ENCODE measurements around the gene BRAF.

BRAF gene

GRCh38 chr7:140917258-140917657, 7.5 kb downstream of the BRAF start:
- TF ChIP-seq NFIC (IDR thresholded peaks at IDR 0.05) (no peak), FOXM1 (IDR thresholded peaks at IDR 0.05; ENCODE audit: borderline replicate concordance, low read depth) (no peak), TAF1 (IDR thresholded peaks at IDR 0.05; ENCODE audit: low read depth) (no peak), TCF12 (IDR thresholded peaks at IDR 0.05; ENCODE audit: low read depth) (no peak), ZBTB7A (IDR thresholded peaks at IDR 0.05; ENCODE audit: low read depth) (no peak), CEBPB (IDR thresholded peaks at IDR 0.05) (no peak), EGR1 (IDR thresholded peaks at IDR 0.05) (no peak), USF1 (IDR thresholded peaks at IDR 0.05) (no peak), REST (IDR thresholded peaks at IDR 0.05; ENCODE audit: low read depth) (no peak), EP300 (IDR thresholded peaks at IDR 0.05; ENCODE audit: borderline replicate concordance) (no peak), CREB1 (IDR thresholded peaks at IDR 0.05; ENCODE audit: low read depth) (no peak)

GRCh38 chr7:140915935-140916555, 8.7 kb downstream of the BRAF start:
- TF ChIP-seq CEBPB (IDR thresholded peaks at IDR 0.05) (no peak), CREB1 (IDR thresholded peaks at IDR 0.05; ENCODE audit: low read depth) (no peak), EGR1 (IDR thresholded peaks at IDR 0.05) (no peak), EP300 (IDR thresholded peaks at IDR 0.05; ENCODE audit: borderline replicate concordance) (no peak), YY1 (IDR thresholded peaks at IDR 0.05; ENCODE audit: low read depth) (no peak), FOXM1 (IDR thresholded peaks at IDR 0.05; ENCODE audit: borderline replicate concordance, low read depth) (no peak), MAX (IDR thresholded peaks at IDR 0.05) (no peak), TEAD4 (IDR thresholded peaks at IDR 0.05) (no peak), TAF1 (IDR thresholded peaks at IDR 0.05; ENCODE audit: low read depth) (no peak), RAD21 (IDR thresholded peaks at IDR 0.05; ENCODE audit: low read depth) (no peak), NFIC (IDR thresholded peaks at IDR 0.05) (no peak), ZBTB7A (IDR thresholded peaks at IDR 0.05; ENCODE audit: low read depth) (no peak)

- no peak for TF ChIP-seq NFIC (IDR thresholded peaks at IDR 0.05)
- no peak for TF ChIP-seq FOXM1 (IDR thresholded peaks at IDR 0.05; ENCODE audit: borderline replicate concordance, low read depth)
- no peak for TF ChIP-seq USF1 (IDR thresholded peaks at IDR 0.05)
- TF ChIP-seq TCF12 (IDR thresholded peaks at IDR 0.05; ENCODE audit: low read depth): no peak
- TF ChIP-seq TAF1 (IDR thresholded peaks at IDR 0.05; ENCODE audit: low read depth): no peak
- no peak for TF ChIP-seq EP300 (IDR thresholded peaks at IDR 0.05; ENCODE audit: borderline replicate concordance)
- no peak for TF ChIP-seq CREB1 (IDR thresholded peaks at IDR 0.05; ENCODE audit: low read depth)
- no peak for TF ChIP-seq YY1 (IDR thresholded peaks at IDR 0.05; ENCODE audit: low read depth)
- no peak for TF ChIP-seq REST (IDR thresholded peaks at IDR 0.05; ENCODE audit: low read depth)
- TF ChIP-seq MAX (IDR thresholded peaks at IDR 0.05): no peak
- TF ChIP-seq ZBTB7A (IDR thresholded peaks at IDR 0.05; ENCODE audit: low read depth): no peak
- no peak for TF ChIP-seq TEAD4 (IDR thresholded peaks at IDR 0.05)
- TF ChIP-seq CEBPB (IDR thresholded peaks at IDR 0.05): no peak
- no peak for TF ChIP-seq EGR1 (IDR thresholded peaks at IDR 0.05)
- no peak for TF ChIP-seq RAD21 (IDR thresholded peaks at IDR 0.05; ENCODE audit: low read depth)
These were observed 10.6 kb downstream of the BRAF start for GRCh38 chr7:140914083-140914482.

GRCh38 chr7:140911746-140912145, 13.0 kb downstream of the BRAF start:
- TF ChIP-seq EGR1 (IDR thresholded peaks at IDR 0.05): no peak
- TF ChIP-seq TCF12 (IDR thresholded peaks at IDR 0.05; ENCODE audit: low read depth): no peak
- TF ChIP-seq FOXM1 (IDR thresholded peaks at IDR 0.05; ENCODE audit: borderline replicate concordance, low read depth): no peak
- TF ChIP-seq MAX (IDR thresholded peaks at IDR 0.05): no peak
- TF ChIP-seq USF1 (IDR thresholded peaks at IDR 0.05): no peak
- no peak for TF ChIP-seq EP300 (IDR thresholded peaks at IDR 0.05; ENCODE audit: borderline replicate concordance)
- TF ChIP-seq YY1 (IDR thresholded peaks at IDR 0.05; ENCODE audit: low read depth): no peak
- TF ChIP-seq RAD21 (IDR thresholded peaks at IDR 0.05; ENCODE audit: low read depth): no peak
- no peak for TF ChIP-seq ZBTB7A (IDR thresholded peaks at IDR 0.05; ENCODE audit: low read depth)
- TF ChIP-seq NFIC (IDR thresholded peaks at IDR 0.05): no peak
- no peak for TF ChIP-seq CEBPB (IDR thresholded peaks at IDR 0.05)
- TF ChIP-seq TAF1 (IDR thresholded peaks at IDR 0.05; ENCODE audit: low read depth): no peak
- TF ChIP-seq REST (IDR thresholded peaks at IDR 0.05; ENCODE audit: low read depth): no peak
- TF ChIP-seq CREB1 (IDR thresholded peaks at IDR 0.05; ENCODE audit: low read depth): no peak
- no peak for TF ChIP-seq TEAD4 (IDR thresholded peaks at IDR 0.05)

Measured in Ishikawa (cell line).